Suprapubic skin (tissue), 3 donors: ENCODE measurements around the gene GAP43.

Source experiments
- POLR2A ChIP-seq, 2 donors: fragments of 450-650 bp; IDR thresholded peaks; one replicate each; pipeline ENCODE4 v1.6.1; 2017; ENCODE audit warnings: antibody characterized with exemption in 2 of 2, mild to moderate bottlenecking in 2 of 2, moderate library complexity in 2 of 2
- TF ChIP-seq, protein P1 (sequence below), 2 donors: fragments of 200-600 bp in 1 of 2; fragments of 450-650 bp in 1 of 2; sonication (generic) in 1 of 2; IDR thresholded peaks; one replicate each; pipeline ENCODE4 v1.5.1; 2016 to 2019; ENCODE audit warnings: antibody characterized with exemption in 2 of 2, mild to moderate bottlenecking in 1 of 2, moderate library complexity in 1 of 2

GRCh38 chr3:115588201-115589115, 34.9 kb upstream of the GAP43 start:
- TF ChIP-seq, protein P1, sequence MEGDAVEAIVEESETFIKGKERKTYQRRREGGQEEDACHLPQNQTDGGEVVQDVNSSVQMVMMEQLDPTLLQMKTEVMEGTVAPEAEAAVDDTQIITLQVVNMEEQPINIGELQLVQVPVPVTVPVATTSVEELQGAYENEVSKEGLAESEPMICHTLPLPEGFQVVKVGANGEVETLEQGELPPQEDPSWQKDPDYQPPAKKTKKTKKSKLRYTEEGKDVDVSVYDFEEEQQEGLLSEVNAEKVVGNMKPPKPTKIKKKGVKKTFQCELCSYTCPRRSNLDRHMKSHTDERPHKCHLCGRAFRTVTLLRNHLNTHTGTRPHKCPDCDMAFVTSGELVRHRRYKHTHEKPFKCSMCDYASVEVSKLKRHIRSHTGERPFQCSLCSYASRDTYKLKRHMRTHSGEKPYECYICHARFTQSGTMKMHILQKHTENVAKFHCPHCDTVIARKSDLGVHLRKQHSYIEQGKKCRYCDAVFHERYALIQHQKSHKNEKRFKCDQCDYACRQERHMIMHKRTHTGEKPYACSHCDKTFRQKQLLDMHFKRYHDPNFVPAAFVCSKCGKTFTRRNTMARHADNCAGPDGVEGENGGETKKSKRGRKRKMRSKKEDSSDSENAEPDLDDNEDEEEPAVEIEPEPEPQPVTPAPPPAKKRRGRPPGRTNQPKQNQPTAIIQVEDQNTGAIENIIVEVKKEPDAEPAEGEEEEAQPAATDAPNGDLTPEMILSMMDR (IDR thresholded peaks at IDR 0.05) = no peak
- no peak for TF ChIP-seq POLR2A (IDR thresholded peaks at IDR 0.05)
